ENCODE results near the gene ABHD6. TPM values are rescaled to one million over a fixed set of nuclear protein-coding genes. Genes with fewer than 3 reads are reported as not detected.

ABHD6 gene
- total RNA-seq, 1 experiment from 2014 or later = 18.9 TPM

GRCh38 chr3:58342676-58343075, 105.1 kb downstream of the ABHD6 start:
- DNase-seq (ENCODE audit: low read depth, low spot score) (no peak), ATAC-seq (no peak)
- H3K27me3 ChIP-seq (ENCODE audit: control insufficient read depth, insufficient read depth, low read length) = no peaks in the 10 kb centered on the region
- in situ Hi-C loops (cut with HindIII; ENCODE audit: low pct_unique_long_range_greater_than_20kb, low sequenced_read_pairs) (no loop called here), intact Hi-C loops (cut with micrococcal nuclease; ENCODE audit: unreplicated experiment) (no loop called here)
- H3K27ac ChIP-seq (ENCODE audit: low read length) = no peak overlapping the region
- no peaks in the 10 kb centered on the region for H3K4me1 ChIP-seq (ENCODE audit: control insufficient read depth, insufficient read depth, low read length)
- H3K9me3 ChIP-seq (ENCODE audit: control insufficient read depth, insufficient read depth, low read depth, low read length) = no peaks in the 10 kb centered on the region
- POLR2A ChIA-PET = no interaction called here
- CTCF ChIA-PET = no interaction called here
- H3K36me3 ChIP-seq (ENCODE audit: control insufficient read depth, insufficient read depth, low read length) = no peaks in the 10 kb centered on the region
- no peak for TF ChIP-seq TCF7L2 (IDR thresholded peaks at IDR 0.05; ENCODE audit: low read depth, low read length)
- BruUV-seq (replicated peaks) = no TSS peak
- H3K4me3 ChIP-seq (ENCODE audit: low read depth in 2 of 2, low read length in 2 of 2) = no peak overlapping the region

Other genes with a start within 250 kb of the ABHD6 start
- 309 TPM for gene FLNB, start 229.4 kb upstream of the ABHD6 start, total RNA-seq (2021; ENCODE audit: unreplicated experiment)
- gene DNASE1L3, start 26.8 kb upstream of the ABHD6 start, total RNA-seq (2021; ENCODE audit: unreplicated experiment) = not detected
- 16.4 TPM for gene RPP14, start 68.5 kb downstream of the ABHD6 start, total RNA-seq (2021; ENCODE audit: unreplicated experiment)
- 7.9 TPM for gene HTD2, start 68.7 kb downstream of the ABHD6 start, total RNA-seq (2021; ENCODE audit: unreplicated experiment)
- gene PXK, start 95.1 kb downstream of the ABHD6 start, total RNA-seq (2021; ENCODE audit: unreplicated experiment) = 14.2 TPM
- 66.6 TPM for gene PDHB, start 196.0 kb downstream of the ABHD6 start, total RNA-seq (2021; ENCODE audit: unreplicated experiment)

Data from Panc1 (cell line).